Measurements from ENCODE around the gene CASP1.

Gene CASP1

GRCh38 chr11:104984808-104985207 is 50.1 kb downstream of the CASP1 start:
- no peak for DNase-seq (ENCODE audit: low read depth, low spot score)

GRCh38 chr11:104979839-104980238 is 55.1 kb downstream of the CASP1 start:
- DNase-seq (ENCODE audit: low read depth, low spot score): no peak
